Mesenchymal stem cell (in vitro differentiated cells and primary cell): ENCODE data around the gene DNAH11.

Source experiments
- DNase-seq: peaks from one replicate; pipeline ENCODE4 v3.0.0-alpha.2; 2013
- H2AFZ ChIP-seq: one replicate; pipeline ENCODE4 v1.6.1; 2013; ENCODE audit warnings: low read depth, mild to moderate bottlenecking, control low read depth, inconsistent platforms, low read length, moderate library complexity
- H2AK5ac ChIP-seq: 2 replicates; pipeline ENCODE4 v1.6.1; 2013; ENCODE audit warnings: low read length, moderate library complexity, mild to moderate bottlenecking, inconsistent platforms; ENCODE audit not compliant: severe bottlenecking
- H2BK120ac ChIP-seq: one replicate; pipeline ENCODE4 v1.6.1; 2013; ENCODE audit warnings: low read depth, mild to moderate bottlenecking, inconsistent platforms, low read length, moderate library complexity
- H2BK12ac ChIP-seq, 2 experiments: one replicate each; pipeline ENCODE4 v1.6.1; 2013; ENCODE audit warnings: inconsistent platforms in 2 of 2, low read length in 2 of 2, mild to moderate bottlenecking in 2 of 2, moderate library complexity in 2 of 2, control low read depth in 1 of 2
- H2BK15ac ChIP-seq: one replicate; pipeline ENCODE4 v1.6.1; 2013; ENCODE audit warnings: mild to moderate bottlenecking, low read depth, inconsistent platforms; ENCODE audit not compliant: poor library complexity, severe bottlenecking
- H2BK5ac ChIP-seq: 2 replicates; pipeline ENCODE4 v1.6.1; 2013; ENCODE audit warnings: low read depth, mild to moderate bottlenecking, low read length, control low read depth, inconsistent platforms; ENCODE audit not compliant: poor library complexity, severe bottlenecking
- H3K14ac ChIP-seq, 2 experiments: one replicate each; pipeline ENCODE4 v1.6.1; 2013; ENCODE audit warnings: inconsistent platforms in 2 of 2, low read length in 2 of 2, control low read depth in 1 of 2, mild to moderate bottlenecking in 1 of 2, moderate library complexity in 1 of 2
- H3K18ac ChIP-seq, 2 experiments: one replicate each; pipeline ENCODE4 v1.6.1; 2013; ENCODE audit warnings: inconsistent platforms in 2 of 2, low read length in 2 of 2, control low read depth in 1 of 2, low read depth in 1 of 2, mild to moderate bottlenecking in 1 of 2
- H3K23ac ChIP-seq, 2 experiments: one replicate each; pipeline ENCODE4 v1.6.1; 2013; ENCODE audit warnings: inconsistent platforms in 2 of 2, low read length in 2 of 2, mild to moderate bottlenecking in 2 of 2, moderate library complexity in 2 of 2, control low read depth in 1 of 2
- H3K27ac ChIP-seq: 2 replicates; pipeline ENCODE4 v1.5.1; 2013; ENCODE audit warnings: mild to moderate bottlenecking, moderate library complexity, low read length, control low read depth, inconsistent platforms; ENCODE audit not compliant: poor library complexity, severe bottlenecking
- H3K27me3 ChIP-seq, 2 experiments: 2 replicates each; pipeline versions ENCODE4 v1.6.1 to v1.7.0; 2013; ENCODE audit warnings: low read length in 2 of 2, mild to moderate bottlenecking in 2 of 2, moderate library complexity in 2 of 2, control low read depth in 1 of 2, inconsistent platforms in 1 of 2; ENCODE audit not compliant: control insufficient read depth in 1 of 2, insufficient read depth in 1 of 2
- H3K36me3 ChIP-seq, 2 experiments: 2 replicates each; pipeline versions ENCODE4 v1.6.1 to v1.7.0; 2013; ENCODE audit warnings: low read length in 2 of 2, control low read depth in 1 of 2, inconsistent platforms in 1 of 2, low read depth in 1 of 2, mild to moderate bottlenecking in 1 of 2; ENCODE audit not compliant: insufficient read depth in 2 of 2, control insufficient read depth in 1 of 2
- H3K4ac ChIP-seq, 2 experiments: one replicate each; pipeline ENCODE4 v1.6.1; 2013; ENCODE audit warnings: inconsistent platforms in 2 of 2, low read length in 2 of 2, mild to moderate bottlenecking in 2 of 2, moderate library complexity in 2 of 2, control low read depth in 1 of 2, low read depth in 1 of 2
- H3K4me1 ChIP-seq: 2 replicates; pipeline ENCODE4 v1.6.1; 2013; ENCODE audit warnings: low read depth, low read length, control low read depth; ENCODE audit not compliant: control insufficient read depth, insufficient read depth
- H3K4me2 ChIP-seq: 2 replicates; pipeline ENCODE4 v1.6.1; 2013; ENCODE audit warnings: low read length, mild to moderate bottlenecking, inconsistent platforms; ENCODE audit not compliant: poor library complexity, severe bottlenecking
- H3K4me3 ChIP-seq, 2 experiments: 2 replicates each; pipeline versions ENCODE4 v1.5.1 to v1.7.0; 2013; ENCODE audit warnings: low read length in 2 of 2, mild to moderate bottlenecking in 2 of 2, control low read depth in 1 of 2, low read depth in 1 of 2; ENCODE audit not compliant: insufficient read depth in 1 of 2
- H3K79me1 ChIP-seq: replicated peaks from 2 replicates; pipeline ENCODE4 v1.6.1; 2013; ENCODE audit warnings: mild to moderate bottlenecking, control low read depth, low read length, inconsistent platforms; ENCODE audit not compliant: poor library complexity, severe bottlenecking
- H3K9ac ChIP-seq: 2 replicates; pipeline ENCODE4 v1.7.0; 2013; ENCODE audit warnings: mild to moderate bottlenecking, low read length, moderate library complexity
- H3K9me3 ChIP-seq: 2 replicates; pipeline ENCODE4 v1.7.0; 2013; ENCODE audit warnings: mild to moderate bottlenecking, low read length; ENCODE audit not compliant: control insufficient read depth
- H4K8ac ChIP-seq: one replicate; pipeline ENCODE4 v1.6.1; 2013; ENCODE audit warnings: inconsistent platforms, mild to moderate bottlenecking, low read length, moderate library complexity
- H4K91ac ChIP-seq: one replicate; pipeline ENCODE4 v1.6.1; 2013; ENCODE audit warnings: mild to moderate bottlenecking, low read length, inconsistent platforms
- WGBS: methylation state at CpG from one replicate; pipeline ENCODE4 v1.1.7; 2013; ENCODE audit warnings: mixed read lengths; 5-methylcytosine and 5-hydroxymethylcytosine counted together

DNAH11 gene

GRCh38 chr7:21911341-21911875, 368.6 kb downstream of the DNAH11 start:
- Histone ChIP-seq H3K18ac (no peak overlapping the region), H4K91ac (no peak overlapping the region), H2BK120ac (no peak overlapping the region), H2AK5ac (no peak overlapping the region), H3K23ac (no peak overlapping the region), H3K4me1 (no peaks in the 10 kb centered on the region), H3K4me3 (peak overlapping the region in 1 of 2 experiments; percentile 40), H3K79me1 (peaks cover 17% of the 10 kb centered on the region), H2BK5ac (no peak overlapping the region), H2BK15ac (no peak overlapping the region), H3K27ac (no peak overlapping the region), H2BK12ac (no peak overlapping the region), H4K8ac (no peak overlapping the region), H3K4me2 (no peak overlapping the region), H3K9me3 (no peaks in the 10 kb centered on the region), H2AFZ (no peak overlapping the region), H3K4ac (no peak overlapping the region), H3K36me3 (peaks cover 37 to 50% of the 10 kb centered on the region in 2 experiments), H3K27me3 (no peaks in the 10 kb centered on the region), H3K9ac (no peak overlapping the region), H3K14ac (no peak overlapping the region)
- 68% methylated on average over 6 of the region's 8 CpGs for WGBS
- DNase-seq = peak; percentile 37

GRCh38 chr7:21912305-21912704, 369.5 kb downstream of the DNAH11 start:
- H2BK120ac ChIP-seq = no peak overlapping the region
- H3K23ac ChIP-seq = no peak overlapping the region
- 90% methylated on average over 5 of the region's 7 CpGs for WGBS
- no peaks in the 10 kb centered on the region for H3K9me3 ChIP-seq
- no peak overlapping the region for H3K4ac ChIP-seq
- H3K36me3 ChIP-seq = peaks cover 37 to 43% of the 10 kb centered on the region in 2 experiments
- H3K27ac ChIP-seq = no peak overlapping the region
- H2BK5ac ChIP-seq = no peak overlapping the region
- H3K79me1 ChIP-seq = peaks cover 21% of the 10 kb centered on the region
- no peak overlapping the region for H3K18ac ChIP-seq
- no peaks in the 10 kb centered on the region for H3K27me3 ChIP-seq
- no peak overlapping the region for H2AFZ ChIP-seq
- no peak overlapping the region for H2AK5ac ChIP-seq
- H3K4me2 ChIP-seq = no peak overlapping the region
- H3K4me1 ChIP-seq = no peaks in the 10 kb centered on the region
- peak overlapping the region; percentile 9 for H4K8ac ChIP-seq
- H3K4me3 ChIP-seq = peak overlapping the region in 1 of 2 experiments; percentile 40
- no peak overlapping the region for H2BK12ac ChIP-seq
- H2BK15ac ChIP-seq = no peak overlapping the region
- no peak overlapping the region for H4K91ac ChIP-seq
- no peak overlapping the region for H3K9ac ChIP-seq
- no peak overlapping the region for H3K14ac ChIP-seq
- no peak for DNase-seq

- Histone ChIP-seq H4K91ac (no peak overlapping the region), H2BK15ac (no peak overlapping the region), H4K8ac (no peak overlapping the region), H3K36me3 (peaks cover 31 to 35% of the 10 kb centered on the region in 2 experiments), H3K27me3 (no peaks in the 10 kb centered on the region), H3K4me1 (no peaks in the 10 kb centered on the region), H2BK5ac (no peak overlapping the region), H2AK5ac (no peak overlapping the region), H3K27ac (no peak overlapping the region), H2AFZ (no peak overlapping the region), H2BK12ac (no peak overlapping the region), H3K18ac (no peak overlapping the region), H3K4me2 (no peak overlapping the region), H3K79me1 (peaks cover 21% of the 10 kb centered on the region), H3K14ac (no peak overlapping the region), H3K4me3 (no peak overlapping the region), H3K9me3 (no peaks in the 10 kb centered on the region), H2BK120ac (no peak overlapping the region), H3K9ac (no peak overlapping the region), H3K23ac (no peak overlapping the region), H3K4ac (no peak overlapping the region)
- DNase-seq = no peak
- 97% methylated on average over 5 of the region's 8 CpGs for WGBS
Measured at GRCh38 chr7:21912931-21913780, 370.3 kb downstream of the DNAH11 start.

- Histone ChIP-seq H3K14ac (no peak overlapping the region), H2BK120ac (no peak overlapping the region), H4K8ac (no peak overlapping the region), H3K4ac (no peak overlapping the region), H4K91ac (no peak overlapping the region), H3K79me1 (peaks cover 26% of the 10 kb centered on the region), H2BK15ac (no peak overlapping the region), H3K4me2 (no peak overlapping the region), H3K4me3 (no peak overlapping the region), H3K27me3 (no peaks in the 10 kb centered on the region), H3K27ac (no peak overlapping the region), H3K9ac (no peak overlapping the region), H3K4me1 (no peaks in the 10 kb centered on the region), H2BK5ac (no peak overlapping the region), H3K23ac (no peak overlapping the region), H3K9me3 (no peaks in the 10 kb centered on the region), H3K18ac (no peak overlapping the region), H3K36me3 (peaks cover 21 to 24% of the 10 kb centered on the region in 2 experiments), H2AK5ac (no peak overlapping the region), H2BK12ac (no peak overlapping the region), H2AFZ (no peak overlapping the region)
- no peak for DNase-seq
- 98% methylated on average over 5 of the region's 5 CpGs for WGBS
Measured at GRCh38 chr7:21914671-21915070, 371.8 kb downstream of the DNAH11 start.
